Adrenal gland (tissue), 5 donors: Measurements from ENCODE around the gene TPO.

Experiments
- CTCF ChIP-seq, 6 experiments: fragments of 450-650 bp in 4 of 6; fragments of 200-600 bp in 2 of 6; sonication (generic) in 1 of 6; IDR thresholded peaks; 1 replicate in 5 of 6; 2 replicates in 1 of 6; pipeline versions ENCODE4 v1.5.1 to v1.8.0; 2016 to 2021; ENCODE audit warnings: antibody characterized with exemption in 6 of 6, mild to moderate bottlenecking in 2 of 6, moderate library complexity in 1 of 6
- POLR2A ChIP-seq, 2 donors: fragments of 450-650 bp; IDR thresholded peaks; one replicate each; pipeline ENCODE4 v1.6.1; 2017; ENCODE audit warnings: antibody characterized with exemption in 2 of 2, mild to moderate bottlenecking in 2 of 2, moderate library complexity in 1 of 2
- donor health status: DM: no; HTN: no; CAD: no.

- no peak for TF ChIP-seq CTCF (IDR thresholded peaks at IDR 0.05)
- TF ChIP-seq POLR2A (IDR thresholded peaks at IDR 0.05), result no peak
These were observed 105.7 kb downstream of the TPO start for GRCh38 chr2:1518867-1519530.
